NCI-H146 treated with DMSO at 0.1 percent for 48 hours (cell line): ENCODE measurements around the gene SFTPA1.
"Not testable (repeated sequence)": the region's sequence is repeated elsewhere in the genome, so short reads cannot be mapped to it uniquely, and the experiment has no call there.

Experiments used
- DNase-seq: peaks from one replicate; lab custom pipeline; 2025; ENCODE audit not compliant: unreplicated experiment; lab: John Stamatoyannopoulos, UW

Gene SFTPA1

DNA sequence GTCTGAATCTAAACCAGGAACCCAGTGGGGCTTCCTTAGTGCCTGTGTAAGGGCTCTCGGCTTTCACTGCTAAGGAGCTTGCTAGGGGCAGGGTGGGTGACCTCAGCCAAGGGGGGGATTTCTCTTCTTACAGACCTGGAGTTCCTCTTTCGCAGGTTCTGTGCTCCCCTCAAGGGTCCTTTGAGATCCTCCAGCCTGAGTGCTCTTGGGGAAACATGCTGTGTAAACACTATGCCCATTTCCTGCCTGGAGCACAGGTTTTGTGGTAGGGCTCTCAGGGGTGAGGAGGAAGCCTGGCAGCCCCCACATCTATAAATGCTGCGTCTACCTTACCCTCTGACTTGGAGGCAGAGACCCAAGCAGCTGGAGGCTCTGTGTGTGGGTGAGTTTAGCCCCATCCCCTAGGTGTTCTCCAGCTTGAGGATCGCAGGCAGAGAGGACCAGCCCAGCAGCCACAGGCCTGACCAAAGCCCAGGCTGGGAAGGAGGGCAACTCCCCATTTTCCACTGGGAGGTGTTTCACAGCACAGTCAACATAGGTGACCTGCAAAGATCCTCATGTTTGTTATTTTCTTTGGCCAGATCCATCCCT is at the start of gene SFTPA1:
TSS of gene SFTPA1 (plus strand) at position 339 of the 591 bp plus-strand sequence. CDS start 887 bp downstream, outside the sequence.
- no peak for DNase-seq

GRCh38 chr10:79561257-79561656 is 49.5 kb upstream of the SFTPA1 start:
- DNase-seq: no peak

GRCh38 chr10:79562135-79562756 is 48.5 kb upstream of the SFTPA1 start:
- peak; percentile 40 for DNase-seq

- no peak for DNase-seq
These were observed 47.3 kb upstream of the SFTPA1 start for GRCh38 chr10:79563426-79563825.

GRCh38 chr10:79570624-79571023 is 40.1 kb upstream of the SFTPA1 start:
- not testable (repeated sequence) for DNase-seq

DNA sequence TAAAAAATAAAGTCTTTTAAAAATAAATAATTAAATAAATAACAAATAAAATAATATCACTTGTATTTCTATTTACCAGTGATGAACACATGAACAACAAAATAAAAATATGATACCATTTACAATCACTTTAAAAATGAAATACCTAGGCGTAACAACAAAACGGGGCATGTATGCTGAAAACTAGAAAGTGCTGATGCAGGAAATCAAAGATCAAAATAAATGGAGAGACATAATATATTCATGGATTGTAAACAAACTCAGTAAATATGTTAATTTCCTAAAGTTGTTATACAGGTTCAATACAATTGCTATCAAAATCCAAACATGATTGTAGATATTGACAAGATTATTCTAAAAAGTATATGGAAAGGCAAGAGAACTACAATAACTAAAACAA is 31.4 kb upstream of the SFTPA1 start:
- DNase-seq: no peak

DNA sequence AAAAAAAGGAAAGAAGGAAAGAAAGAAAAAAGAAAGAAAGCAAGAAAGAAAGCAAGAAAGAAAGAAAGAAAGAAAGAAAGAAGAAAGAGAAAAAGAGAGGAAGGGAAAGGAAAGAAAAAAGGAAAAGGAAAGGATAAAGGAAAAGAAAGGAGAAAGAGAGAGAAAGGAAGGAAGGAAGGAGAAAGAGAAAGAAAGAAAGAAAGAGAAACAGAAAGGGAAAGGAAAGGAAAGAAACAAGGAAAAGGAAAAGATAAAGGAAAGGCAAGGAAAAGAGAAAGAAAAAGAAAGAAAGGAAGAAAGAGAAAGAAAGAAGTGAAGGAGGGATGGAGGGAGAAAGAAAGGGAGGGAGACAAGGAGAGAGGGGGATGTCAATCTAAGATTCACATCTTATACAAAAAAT is 29.7 kb upstream of the SFTPA1 start:
- DNase-seq: no peak

DNA sequence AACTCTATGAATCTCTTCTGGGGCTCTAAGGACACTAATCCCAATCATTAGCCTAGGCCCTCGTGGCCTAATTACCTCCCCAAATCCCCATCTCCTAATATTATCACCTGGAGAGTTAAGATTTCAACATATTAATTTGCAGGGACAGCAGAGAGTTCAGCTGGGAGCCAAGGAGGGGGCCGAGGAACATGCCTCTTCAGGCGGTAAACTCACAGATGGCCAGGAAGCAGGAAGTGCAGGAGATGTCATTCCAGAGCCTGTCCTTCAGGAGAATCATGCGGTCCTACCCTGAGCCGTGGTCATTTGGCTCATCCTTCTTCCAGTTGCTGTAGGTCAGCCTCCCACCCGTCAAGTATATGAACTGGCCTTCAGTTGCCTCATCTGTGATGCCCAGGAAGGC is 28.6 kb upstream of the SFTPA1 start:
- DNase-seq: no peak

- not testable (repeated sequence) for DNase-seq
These were observed 27.8 kb upstream of the SFTPA1 start for GRCh38 chr10:79582954-79583353.

GRCh38 chr10:79583488-79584024 is 27.2 kb upstream of the SFTPA1 start:
- DNase-seq: no peak

DNA sequence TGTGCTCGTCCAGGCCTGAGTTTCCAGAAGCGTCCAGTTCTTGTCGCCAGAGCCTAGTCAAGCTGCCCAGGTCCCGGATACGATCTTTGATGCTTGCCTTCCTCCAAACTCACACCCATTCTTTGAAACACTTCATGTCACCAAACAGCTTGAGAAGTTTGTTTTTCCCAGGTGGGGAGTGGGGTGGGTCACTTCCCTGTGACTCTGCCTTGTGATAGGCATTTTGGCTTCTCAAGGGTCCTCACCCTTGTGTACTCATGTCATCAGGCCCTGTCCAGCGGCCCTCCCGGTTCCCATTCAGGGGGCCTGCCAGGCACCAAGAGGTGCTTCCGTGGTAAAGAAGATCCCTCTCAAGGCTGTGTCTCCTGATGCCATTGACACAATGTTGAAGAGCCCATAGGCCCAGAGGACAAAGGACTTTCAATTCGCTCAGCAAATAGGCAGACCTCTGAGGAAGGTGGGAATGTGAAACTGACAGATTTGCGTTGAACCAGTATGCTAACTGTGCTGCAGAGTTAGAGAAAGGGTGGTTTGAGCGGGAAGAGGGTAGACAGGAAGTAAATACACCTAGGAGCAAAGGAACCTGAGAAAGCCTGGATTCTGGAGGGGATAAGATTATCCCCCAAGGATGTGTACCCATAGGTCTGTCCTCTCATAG is 24.7 kb upstream of the SFTPA1 start:
- no peak for DNase-seq

DNA sequence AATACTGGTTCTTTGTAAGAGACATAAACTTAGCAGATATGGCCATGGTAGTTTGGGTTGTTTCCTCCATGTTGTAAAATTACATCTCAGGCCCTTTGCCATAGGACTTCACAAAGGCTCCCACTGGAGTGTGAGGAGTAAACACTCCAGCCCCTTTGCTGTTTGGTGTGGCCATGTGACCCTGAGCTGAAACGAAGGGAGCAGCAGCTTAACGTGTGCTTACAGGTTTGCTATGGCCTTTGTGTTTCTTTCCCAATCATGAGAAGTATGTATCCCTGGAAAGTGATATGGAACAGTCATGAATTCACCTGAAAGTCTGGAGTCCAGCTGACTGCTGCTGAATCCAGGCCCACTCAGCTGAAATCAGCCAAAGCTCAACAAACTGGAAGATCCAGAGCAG is 23.8 kb upstream of the SFTPA1 start:
- DNase-seq: no peak

DNA sequence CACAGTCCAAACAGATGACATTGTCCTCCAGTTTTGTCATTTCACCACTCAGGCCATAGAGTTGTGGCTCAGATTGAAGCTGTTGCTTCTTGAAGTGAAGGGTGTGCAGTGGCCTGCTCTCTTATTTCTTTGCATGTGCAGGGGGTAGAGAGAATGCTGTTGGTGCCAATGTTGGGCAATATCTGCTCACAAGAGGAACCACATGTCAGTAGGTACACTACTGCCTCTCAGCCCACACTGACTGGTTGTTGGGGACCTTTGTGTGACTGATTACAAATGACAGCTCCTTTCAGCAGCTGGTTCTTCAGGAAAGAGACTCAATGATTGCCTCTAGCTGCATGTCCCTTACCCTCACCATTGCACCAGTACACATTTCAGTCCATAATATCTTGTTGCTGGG is 21.9 kb upstream of the SFTPA1 start:
- DNase-seq: no peak

GRCh38 chr10:79593377-79593776 is 17.4 kb upstream of the SFTPA1 start:
- DNase-seq: no peak

- DNase-seq: not testable (repeated sequence)
These were observed 16.2 kb upstream of the SFTPA1 start for GRCh38 chr10:79594565-79594964.

GRCh38 chr10:79595510-79595909 is 15.2 kb upstream of the SFTPA1 start:
- no peak for DNase-seq

DNA sequence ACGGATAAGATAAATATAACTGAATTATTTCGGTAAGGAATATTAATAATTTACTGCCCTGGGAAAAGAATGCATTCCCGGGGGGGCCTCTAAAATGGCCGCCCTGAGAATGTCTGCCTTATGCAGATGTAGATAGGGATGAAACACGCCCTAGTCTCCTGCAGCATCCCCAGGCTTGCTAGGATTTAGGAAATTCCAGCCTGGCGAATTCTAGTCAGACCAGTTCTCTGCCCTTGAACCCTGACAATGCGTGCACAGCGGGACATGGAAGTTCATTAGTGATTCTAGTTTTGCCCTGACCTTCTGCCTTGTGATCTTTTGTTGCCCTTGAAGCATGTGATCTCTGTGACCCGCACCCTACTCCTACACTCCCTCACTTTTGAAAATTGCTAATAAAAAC is 11.1 kb upstream of the SFTPA1 start:
- not testable (repeated sequence) for DNase-seq

GRCh38 chr10:79601939-79602338 is 8.8 kb upstream of the SFTPA1 start:
- DNase-seq: no peak

DNA sequence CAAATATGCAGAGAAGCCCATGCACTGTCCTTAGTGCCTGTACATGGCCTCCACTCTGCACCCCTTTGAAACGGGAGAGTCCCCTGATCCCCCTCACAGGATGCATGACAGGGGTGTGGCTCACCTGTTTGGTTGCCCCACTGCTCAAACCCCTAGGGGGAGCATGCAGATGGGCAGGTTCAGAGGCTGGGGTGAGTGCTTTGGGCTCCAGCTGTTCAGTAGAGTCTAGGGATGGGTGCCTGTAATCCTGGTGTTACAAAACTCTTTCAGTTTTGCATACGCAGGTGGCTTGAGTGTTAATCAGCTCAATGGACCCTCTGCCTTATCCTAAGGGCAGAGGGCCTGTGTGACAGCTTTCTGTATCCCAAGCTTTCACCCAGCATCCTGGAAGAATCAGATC is 7.8 kb upstream of the SFTPA1 start:
- DNase-seq: no peak

DNA sequence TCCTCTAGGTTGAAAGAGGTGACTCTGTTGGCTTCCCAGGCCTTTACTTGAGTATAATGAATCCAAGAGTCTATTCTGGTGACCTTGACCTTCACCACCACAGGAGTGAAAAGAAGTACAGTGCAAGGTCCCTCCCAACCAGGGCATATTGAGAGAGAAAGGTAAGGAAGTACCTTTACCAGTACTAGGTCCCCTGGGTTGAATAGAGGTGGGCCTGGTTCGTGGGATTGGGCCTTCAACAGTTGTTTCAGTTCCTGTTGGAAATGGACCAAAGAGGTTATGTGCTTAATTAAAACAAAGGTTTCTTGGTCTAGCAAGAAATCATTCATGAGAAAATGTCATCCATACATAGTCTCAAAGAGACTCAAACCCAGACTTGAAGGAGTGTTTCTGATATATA is 6.4 kb upstream of the SFTPA1 start:
- DNase-seq: no peak

- DNase-seq: no peak
These were observed 5.4 kb upstream of the SFTPA1 start for GRCh38 chr10:79605308-79605707.
